Astrocyte (in vitro differentiated cells and primary cell): ENCODE results near the gene FGF19. TPM values are rescaled to one million over a fixed set of nuclear protein-coding genes. Genes with fewer than 3 reads are reported as not detected.

Experiments used
- DNase-seq: peaks from one replicate; pipeline ENCODE4 v3.0.0-alpha.2; 2010; ENCODE audit warnings: low read depth
- FAIRE-seq: peaks from 2 replicates; lab custom pipeline; 2011; peaks lifted over from hg19 to GRCh38; lab: Jason Lieb, UNC
- H2AFZ ChIP-seq: 2 replicates; pipeline ENCODE4 v1.6.0; 2012; ENCODE audit warnings: low read depth, low read length, inconsistent platforms
- H3K27ac ChIP-seq: 2 replicates; pipeline ENCODE4 v1.5.1; 2011; ENCODE audit warnings: low read depth, low read length, inconsistent platforms
- H3K27me3 ChIP-seq: 2 replicates; pipeline ENCODE4 v1.6.0; 2011; ENCODE audit warnings: low read length, inconsistent platforms; ENCODE audit not compliant: insufficient read depth
- H3K36me3 ChIP-seq: 2 replicates; pipeline ENCODE4 v1.5.1; 2011; ENCODE audit warnings: low read length, inconsistent platforms; ENCODE audit not compliant: insufficient read depth
- H3K4me1 ChIP-seq: 2 replicates; pipeline ENCODE4 v1.5.1; 2011; ENCODE audit warnings: low read length, inconsistent platforms; ENCODE audit not compliant: insufficient read depth
- H3K4me2 ChIP-seq: 2 replicates; pipeline ENCODE4 v1.6.0; 2012; ENCODE audit warnings: low read length, inconsistent platforms
- H3K4me3 ChIP-seq: 2 replicates; pipeline ENCODE4 v1.5.1; 2011; ENCODE audit warnings: low read depth, mild to moderate bottlenecking, low read length, inconsistent platforms; ENCODE audit not compliant: insufficient read depth
- H3K79me2 ChIP-seq: 2 replicates; pipeline ENCODE4 v1.6.0; 2012; ENCODE audit warnings: mild to moderate bottlenecking, low read length, inconsistent platforms; ENCODE audit not compliant: insufficient read depth
- H3K9ac ChIP-seq: 2 replicates; pipeline ENCODE4 v1.6.0; 2012; ENCODE audit warnings: mild to moderate bottlenecking, low read length, inconsistent platforms
- H3K9me3 ChIP-seq: 2 replicates; pipeline ENCODE4 v1.5.1; 2012; ENCODE audit warnings: low read depth, mild to moderate bottlenecking, low read length, inconsistent platforms; ENCODE audit not compliant: insufficient read depth
- H4K20me1 ChIP-seq: 2 replicates; pipeline ENCODE4 v1.6.0; 2012; ENCODE audit warnings: low read length, inconsistent platforms; ENCODE audit not compliant: insufficient read depth
- H3K27ac Mint-ChIP-seq: one replicate; pipeline ENCODE4 v1.8.0; 2021; ENCODE audit warnings: mild to moderate bottlenecking, mixed read lengths; ENCODE audit not compliant: unreplicated experiment
- H3K27me3 Mint-ChIP-seq: one replicate; pipeline ENCODE4 v1.8.0; 2021; ENCODE audit warnings: low read depth, mixed read lengths; ENCODE audit not compliant: unreplicated experiment
- H3K36me3 Mint-ChIP-seq: one replicate; pipeline ENCODE4 v1.8.0; 2021; ENCODE audit warnings: low read depth, mixed read lengths; ENCODE audit not compliant: unreplicated experiment
- H3K4me1 Mint-ChIP-seq: one replicate; pipeline ENCODE4 v1.8.0; 2021; ENCODE audit warnings: low read depth, mixed read lengths; ENCODE audit not compliant: unreplicated experiment
- H3K4me3 Mint-ChIP-seq: one replicate; pipeline ENCODE4 v1.8.0; 2021; ENCODE audit warnings: mild to moderate bottlenecking, moderate library complexity, mixed read lengths; ENCODE audit not compliant: unreplicated experiment
- H3K9me3 Mint-ChIP-seq: one replicate; pipeline ENCODE4 v1.8.0; 2021; ENCODE audit warnings: mild to moderate bottlenecking, mixed read lengths; ENCODE audit not compliant: unreplicated experiment
- CTCF ChIP-seq: IDR thresholded peaks from 2 replicates; pipeline ENCODE4 v1.5.1; 2011; ENCODE audit warnings: low read depth, mild to moderate bottlenecking, inconsistent platforms, low read length, moderate library complexity; ENCODE audit not compliant: insufficient read depth
- EZH2 ChIP-seq: IDR thresholded peaks from 2 replicates; pipeline ENCODE4 v1.6.1; 2012; ENCODE audit warnings: mild to moderate bottlenecking, low read length, inconsistent platforms; ENCODE audit not compliant: insufficient read depth
- total RNA-seq: library from RNA; stranded (reverse); gene quantifications from 2 replicates; pipeline ENCODE4 v1.2.1, GENCODE V29; 2021

The FGF19 gene
- total RNA-seq, 1 donor from 2014 or later = not detected

- peaks cover 8% of the 10 kb centered on the region for H3K4me1 Mint-ChIP-seq
- H3K9me3 Mint-ChIP-seq = no peaks in the 10 kb centered on the region
- Histone ChIP-seq H4K20me1 (peaks cover 23% of the 10 kb centered on the region), H3K27ac (no peak overlapping the region), H3K9me3 (no peaks in the 10 kb centered on the region), H3K4me3 (no peak overlapping the region), H3K4me1 (peaks cover 15% of the 10 kb centered on the region), H3K36me3 (peaks cover 7% of the 10 kb centered on the region), H3K9ac (peak overlapping the region; percentile 39), H2AFZ (no peak overlapping the region), H3K4me2 (peak overlapping the region; percentile 13), H3K27me3 (no peaks in the 10 kb centered on the region), H3K79me2 (no peaks in the 10 kb centered on the region)
- no peak overlapping the region for H3K4me3 Mint-ChIP-seq
- H3K27me3 Mint-ChIP-seq = peaks cover 4% of the 10 kb centered on the region
- H3K27ac Mint-ChIP-seq = no peak overlapping the region
- peaks cover 15% of the 10 kb centered on the region for H3K36me3 Mint-ChIP-seq
- TF ChIP-seq EZH2 (no peak), CTCF (no peak)
- peak; percentile 41 for DNase-seq
- FAIRE-seq = no peak
Measured at GRCh38 chr11:69657911-69658625, 45.8 kb downstream of the FGF19 start.

GRCh38 chr11:69657456-69657910, 46.3 kb downstream of the FGF19 start:
- no peak for FAIRE-seq
- TF ChIP-seq CTCF = no peak
- no peak for TF ChIP-seq EZH2
- H4K20me1 ChIP-seq = peaks cover 29% of the 10 kb centered on the region
- Mint-ChIP-seq H3K27me3 (peaks cover 4% of the 10 kb centered on the region), H3K36me3 (peaks cover 15% of the 10 kb centered on the region), H3K27ac (no peak overlapping the region), H3K4me1 (peaks cover 8% of the 10 kb centered on the region), H3K9me3 (no peaks in the 10 kb centered on the region), H3K4me3 (no peak overlapping the region)
- no peak overlapping the region for H3K4me3 ChIP-seq
- no peak overlapping the region for H3K9ac ChIP-seq
- no peaks in the 10 kb centered on the region for H3K9me3 ChIP-seq
- DNase-seq = no peak
- peaks cover 13% of the 10 kb centered on the region for H3K36me3 ChIP-seq
- H3K4me1 ChIP-seq = peaks cover 15% of the 10 kb centered on the region
- H3K27me3 ChIP-seq = no peaks in the 10 kb centered on the region
- no peak overlapping the region for H2AFZ ChIP-seq
- H3K4me2 ChIP-seq = no peak overlapping the region
- no peaks in the 10 kb centered on the region for H3K79me2 ChIP-seq
- H3K27ac ChIP-seq = no peak overlapping the region
